HG02798 (cell line): ENCODE data around the gene NUBP2.

ENCODE experiments used
- ATAC-seq: cut with Tn5 transposase; IDR thresholded peaks from one replicate; pipeline ENCODE4 v1.9.1; 2021; ENCODE audit warnings: mild to moderate bottlenecking; ENCODE audit not compliant: unreplicated experiment, poor library complexity

NUBP2 gene

GRCh38 chr16:1782408-1783264, at the start of gene NUBP2, which contains the start of gene SPSB3:
TSS of gene NUBP2 (plus strand) at chr16:1782960. CDS start at chr16:1783021, 61 bp downstream.
TSS of gene SPSB3 (minus strand) at chr16:1782571. CDS start at chr16:1781483, 1,088 bp downstream.
- peak; percentile 88 for ATAC-seq

- ATAC-seq: no peak
Observed at GRCh38 chr16:1734123-1734522, 48.6 kb upstream of the NUBP2 start.

- no peak for ATAC-seq
Observed at GRCh38 chr16:1734816-1735215, 47.9 kb upstream of the NUBP2 start.

GRCh38 chr16:1740234-1740633, 42.5 kb upstream of the NUBP2 start:
- ATAC-seq: no peak

GRCh38 chr16:1740781-1741490, 41.8 kb upstream of the NUBP2 start:
- no peak for ATAC-seq

GRCh38 chr16:1741553-1742165, 41.1 kb upstream of the NUBP2 start:
- no peak for ATAC-seq

GRCh38 chr16:1743376-1744337, 39.1 kb upstream of the NUBP2 start:
- no peak for ATAC-seq

- no peak for ATAC-seq
Observed at GRCh38 chr16:1744338-1744840, 38.4 kb upstream of the NUBP2 start.

GRCh38 chr16:1745181-1745899, 37.4 kb upstream of the NUBP2 start:
- no peak for ATAC-seq

GRCh38 chr16:1745900-1746692, 36.7 kb upstream of the NUBP2 start:
- ATAC-seq: no peak

- ATAC-seq: no peak
Observed at GRCh38 chr16:1746693-1747195, 36.0 kb upstream of the NUBP2 start.

GRCh38 chr16:1747934-1748333, 34.8 kb upstream of the NUBP2 start:
- ATAC-seq: no peak

- no peak for ATAC-seq
Observed at GRCh38 chr16:1749152-1750117, 33.3 kb upstream of the NUBP2 start.

GRCh38 chr16:1751946-1752345, 30.8 kb upstream of the NUBP2 start:
- no peak for ATAC-seq

GRCh38 chr16:1752853-1753252, 29.9 kb upstream of the NUBP2 start:
- no peak for ATAC-seq

- no peak for ATAC-seq
Observed at GRCh38 chr16:1754204-1754603, 28.6 kb upstream of the NUBP2 start.
